Nephron (organoid): ENCODE results near the gene PILRA.

ENCODE experiments used
- H3K27ac Mint-ChIP-seq, 3 experiments: 2 replicates each; pipeline ENCODE4 v1.8.0; 2020; ENCODE audit warnings: mixed read lengths in 3 of 3, mild to moderate bottlenecking in 2 of 3, moderate library complexity in 1 of 3
- H3K27me3 Mint-ChIP-seq: 2 replicates; pipeline ENCODE4 v1.8.0; 2021; ENCODE audit warnings: low read depth, mild to moderate bottlenecking, moderate library complexity, mixed read lengths
- H3K36me3 Mint-ChIP-seq: 2 replicates; pipeline ENCODE4 v1.8.0; 2020; ENCODE audit warnings: low read depth, mixed read lengths
- H3K4me1 Mint-ChIP-seq: 2 replicates; pipeline ENCODE4 v1.8.0; 2020; ENCODE audit warnings: mixed read lengths
- H3K4me3 Mint-ChIP-seq, 3 experiments: 2 replicates each; pipeline ENCODE4 v1.8.0; 2020; ENCODE audit warnings: mild to moderate bottlenecking in 3 of 3, mixed read lengths in 3 of 3, moderate library complexity in 2 of 3
- H3K9me3 Mint-ChIP-seq: 2 replicates; pipeline ENCODE4 v1.8.0; 2020; ENCODE audit warnings: mixed read lengths
- TF ChIP-seq, protein P1 (sequence below), 3 experiments: fragments of 200-600 bp; sonication (generic); IDR thresholded peaks; one replicate each; pipeline ENCODE4 v1.5.0; 2021; ENCODE audit warnings: antibody characterized with exemption in 3 of 3; ENCODE audit not compliant: unreplicated experiment in 3 of 3

The PILRA gene

DNA sequence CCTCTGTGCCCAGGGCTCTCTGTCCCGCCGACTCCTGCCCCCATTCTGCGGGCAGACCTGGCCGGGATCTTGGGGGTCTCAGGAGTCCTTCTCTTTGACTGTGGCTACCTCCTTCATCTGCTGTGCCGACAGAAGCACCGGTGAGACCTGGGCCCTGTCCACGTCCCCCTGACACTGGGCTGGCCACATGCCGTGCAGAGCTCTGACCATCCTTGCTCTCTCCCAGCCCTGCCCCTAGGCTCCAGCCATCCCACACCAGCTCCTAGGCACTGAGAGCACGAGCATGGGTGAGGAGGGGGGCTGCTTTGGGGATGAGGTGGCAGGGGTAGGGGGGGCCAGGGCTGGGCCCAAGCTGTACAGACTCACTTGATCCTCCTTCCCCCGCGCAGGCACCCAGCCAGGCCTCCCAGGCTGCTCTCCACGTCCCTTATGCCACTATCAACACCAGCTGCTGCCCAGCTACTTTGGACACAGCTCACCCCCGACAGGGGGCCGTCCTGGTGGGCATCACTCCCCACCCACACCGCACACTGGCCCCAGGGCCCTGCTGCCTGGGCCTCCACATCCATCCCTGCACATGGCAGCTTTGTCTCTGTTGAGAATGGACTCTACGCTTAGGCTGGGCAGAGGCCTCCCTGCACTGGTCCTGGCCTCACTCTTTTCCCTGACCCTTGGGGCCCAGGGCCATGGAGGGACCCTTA is 20.2 kb upstream of the PILRA start:
- H3K4me1 Mint-ChIP-seq = no peaks in the 10 kb centered on the region
- TF ChIP-seq, protein P1, sequence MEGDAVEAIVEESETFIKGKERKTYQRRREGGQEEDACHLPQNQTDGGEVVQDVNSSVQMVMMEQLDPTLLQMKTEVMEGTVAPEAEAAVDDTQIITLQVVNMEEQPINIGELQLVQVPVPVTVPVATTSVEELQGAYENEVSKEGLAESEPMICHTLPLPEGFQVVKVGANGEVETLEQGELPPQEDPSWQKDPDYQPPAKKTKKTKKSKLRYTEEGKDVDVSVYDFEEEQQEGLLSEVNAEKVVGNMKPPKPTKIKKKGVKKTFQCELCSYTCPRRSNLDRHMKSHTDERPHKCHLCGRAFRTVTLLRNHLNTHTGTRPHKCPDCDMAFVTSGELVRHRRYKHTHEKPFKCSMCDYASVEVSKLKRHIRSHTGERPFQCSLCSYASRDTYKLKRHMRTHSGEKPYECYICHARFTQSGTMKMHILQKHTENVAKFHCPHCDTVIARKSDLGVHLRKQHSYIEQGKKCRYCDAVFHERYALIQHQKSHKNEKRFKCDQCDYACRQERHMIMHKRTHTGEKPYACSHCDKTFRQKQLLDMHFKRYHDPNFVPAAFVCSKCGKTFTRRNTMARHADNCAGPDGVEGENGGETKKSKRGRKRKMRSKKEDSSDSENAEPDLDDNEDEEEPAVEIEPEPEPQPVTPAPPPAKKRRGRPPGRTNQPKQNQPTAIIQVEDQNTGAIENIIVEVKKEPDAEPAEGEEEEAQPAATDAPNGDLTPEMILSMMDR (IDR thresholded peaks at IDR 0.05; ENCODE audit: unreplicated experiment in 3 of 3) = no peak

DNA sequence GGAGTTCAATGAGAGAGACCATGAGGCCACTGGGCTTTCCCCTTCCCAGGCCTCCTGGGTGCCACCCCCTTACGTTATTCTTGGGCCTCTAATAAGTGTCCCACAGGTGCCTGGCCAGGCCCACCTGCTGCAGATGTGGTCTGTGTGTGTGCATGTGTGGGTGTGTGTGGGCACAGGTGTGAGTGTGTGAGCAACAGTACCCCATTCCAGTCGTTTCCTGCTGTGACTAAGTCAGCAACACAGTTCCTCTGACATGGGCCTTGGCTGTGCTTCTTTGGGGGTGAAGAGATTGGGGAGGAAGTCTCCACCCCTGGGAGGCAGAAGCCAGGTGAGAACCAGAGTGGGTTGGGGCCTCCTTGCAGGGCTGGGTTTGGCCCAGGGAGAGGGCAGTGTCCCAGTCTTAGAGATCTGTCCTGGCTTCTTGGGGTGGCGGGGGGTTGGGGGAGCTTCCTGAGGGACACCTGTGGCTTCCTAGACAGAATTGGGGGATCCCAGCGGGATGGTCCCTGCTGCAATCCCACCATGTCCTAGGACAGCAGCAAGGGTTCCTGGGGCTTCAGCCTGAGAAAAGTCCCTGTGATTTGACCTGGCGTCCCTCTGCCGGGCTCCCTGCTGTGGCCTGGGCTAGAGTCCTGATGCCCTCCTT is 19.5 kb upstream of the PILRA start:
- H3K4me3 Mint-ChIP-seq = no peak overlapping the region
- TF ChIP-seq, protein P1 (IDR thresholded peaks at IDR 0.05; ENCODE audit: unreplicated experiment in 3 of 3) = no peak
- no peaks in the 10 kb centered on the region for H3K4me1 Mint-ChIP-seq
- no peaks in the 10 kb centered on the region for H3K9me3 Mint-ChIP-seq
- no peak overlapping the region for H3K27ac Mint-ChIP-seq
- peaks cover 41% of the 10 kb centered on the region for H3K36me3 Mint-ChIP-seq
- no peaks in the 10 kb centered on the region for H3K27me3 Mint-ChIP-seq

More for the DNA sequence above, 20.2 kb upstream of the PILRA start:
- Mint-ChIP-seq H3K36me3 (peaks cover 39% of the 10 kb centered on the region), H3K9me3 (no peaks in the 10 kb centered on the region), H3K4me3 (no peak overlapping the region), H3K27me3 (no peaks in the 10 kb centered on the region), H3K27ac (no peak overlapping the region)

DNA sequence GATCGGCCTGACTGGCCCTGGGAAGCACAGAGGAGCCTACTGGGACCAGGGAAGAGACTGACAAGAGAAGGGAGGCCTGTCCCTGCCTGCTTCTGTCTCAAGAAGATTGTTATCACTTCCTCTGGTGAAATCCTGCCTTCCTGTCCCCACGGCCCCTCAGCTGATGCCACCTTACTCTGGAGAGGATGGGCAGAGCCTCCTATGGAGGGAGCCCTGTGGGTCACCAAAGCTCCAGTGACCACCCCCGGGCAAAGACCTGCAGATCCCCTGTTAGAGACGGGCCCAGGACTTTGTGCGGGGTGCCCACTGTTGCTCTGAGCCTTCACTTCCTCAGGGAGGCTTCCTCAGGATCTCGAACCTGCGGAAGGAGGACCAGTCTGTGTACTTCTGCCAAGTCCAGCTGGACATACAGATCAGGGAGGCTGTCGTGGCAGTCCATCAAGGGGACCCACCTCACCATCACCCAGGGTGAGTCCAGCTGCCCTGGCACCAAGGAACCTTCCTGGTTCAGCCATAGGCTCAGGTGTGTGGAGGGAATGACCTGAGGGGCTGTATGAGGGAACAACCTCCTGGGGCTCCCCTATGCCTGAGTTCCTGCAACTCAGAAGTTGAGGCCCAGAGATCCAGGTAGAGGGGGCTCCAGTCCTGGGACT is 16.7 kb upstream of the PILRA start:
- Mint-ChIP-seq H3K27ac (no peak overlapping the region), H3K4me1 (no peaks in the 10 kb centered on the region), H3K27me3 (no peaks in the 10 kb centered on the region), H3K36me3 (peaks cover 42% of the 10 kb centered on the region), H3K9me3 (no peaks in the 10 kb centered on the region), H3K4me3 (no peak overlapping the region)
- TF ChIP-seq, protein P1 (IDR thresholded peaks at IDR 0.05; ENCODE audit: unreplicated experiment in 3 of 3) = no peak

DNA sequence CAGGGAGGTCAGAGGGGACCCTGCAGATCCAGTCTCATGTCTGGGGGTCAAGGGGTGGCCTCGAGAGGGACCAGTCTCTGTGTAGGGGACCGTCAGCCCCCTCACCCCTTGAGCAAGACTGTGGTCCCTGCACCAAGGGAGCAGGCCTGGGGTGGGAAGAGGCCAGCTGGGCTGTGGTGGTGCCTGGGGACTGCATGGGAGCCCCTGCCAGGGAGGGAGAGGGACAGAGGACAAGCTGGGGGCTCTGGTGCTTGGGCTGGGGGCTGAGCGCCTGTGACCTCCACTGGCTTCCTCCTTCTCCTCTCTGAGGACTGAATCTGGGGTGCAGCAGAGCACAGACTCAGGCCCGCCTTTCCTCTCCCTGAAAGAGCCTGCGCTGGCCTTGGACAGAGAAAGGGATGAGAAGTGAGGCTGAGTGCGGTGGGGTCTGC is 16.1 kb upstream of the PILRA start:
- no peaks in the 10 kb centered on the region for H3K27me3 Mint-ChIP-seq
- H3K4me1 Mint-ChIP-seq = no peaks in the 10 kb centered on the region
- no peak overlapping the region for H3K4me3 Mint-ChIP-seq
- TF ChIP-seq, protein P1 (IDR thresholded peaks at IDR 0.05; ENCODE audit: unreplicated experiment in 3 of 3) = no peak
- H3K27ac Mint-ChIP-seq = no peak overlapping the region
- H3K36me3 Mint-ChIP-seq = peaks cover 47% of the 10 kb centered on the region
- no peaks in the 10 kb centered on the region for H3K9me3 Mint-ChIP-seq

DNA sequence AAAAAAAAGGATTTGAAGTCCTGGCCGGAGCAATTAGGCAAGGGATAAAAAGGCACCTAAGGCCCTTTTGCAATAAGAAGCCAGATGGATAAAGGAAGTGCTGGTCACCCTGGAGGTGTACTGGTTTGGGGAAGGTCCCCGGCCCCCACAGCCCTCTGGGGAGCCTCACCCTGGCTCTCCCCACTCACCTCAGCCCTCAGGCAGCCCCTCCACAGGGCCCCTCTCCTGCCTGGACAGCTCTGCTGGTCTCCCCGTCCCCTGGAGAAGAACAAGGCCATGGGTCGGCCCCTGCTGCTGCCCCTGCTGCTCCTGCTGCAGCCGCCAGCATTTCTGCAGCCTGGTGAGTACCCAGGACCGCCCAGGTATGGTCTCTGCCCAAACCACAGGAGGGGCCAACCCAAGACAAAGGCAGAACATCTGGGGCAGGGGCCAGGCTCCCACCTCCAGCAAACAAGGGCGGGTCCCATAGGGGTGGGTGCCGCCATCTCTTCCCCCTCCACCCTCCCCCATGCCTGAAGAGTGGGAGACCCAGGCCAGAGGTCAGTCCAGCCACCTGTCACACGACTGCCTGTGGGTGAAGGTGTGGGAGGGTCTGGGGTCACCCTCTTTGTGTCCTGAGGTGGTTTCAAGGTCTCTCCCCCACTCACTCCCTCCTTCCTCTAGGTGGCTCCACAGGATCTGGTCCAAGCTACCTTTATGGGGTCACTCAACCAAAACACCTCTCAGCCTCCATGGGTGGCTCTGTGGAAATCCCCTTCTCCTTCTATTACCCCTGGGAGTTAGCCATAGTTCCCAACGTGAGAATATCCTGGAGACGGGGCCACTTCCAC is 15.0 kb upstream of the PILRA start, which contains the start of gene PILRB:
TSS of gene PILRB (plus strand) at position 91 of the 830 bp plus-strand sequence. CDS start at position 277, 186 bp downstream.
- H3K27ac Mint-ChIP-seq = no peak within 1 kb of the TSS
- TF ChIP-seq, protein P1 (IDR thresholded peaks at IDR 0.05; ENCODE audit: unreplicated experiment in 3 of 3) = no peak
- H3K27me3 Mint-ChIP-seq = no peaks in the 10 kb centered on the region
- no peaks in the 10 kb centered on the region for H3K4me1 Mint-ChIP-seq
- no peaks in the 10 kb centered on the region for H3K9me3 Mint-ChIP-seq
- peaks cover 58% of the 10 kb centered on the region for H3K36me3 Mint-ChIP-seq
- H3K4me3 Mint-ChIP-seq = no peak within 1 kb of the TSS
